NCI-H526 (cell line): ENCODE data around the gene CAMP.
A peak's percentile ranks its signal among the peaks of the same experiment; 100 is the strongest.
"Not testable (repeated sequence)": the region's sequence is repeated elsewhere in the genome, so short reads cannot be mapped to it uniquely, and the experiment has no call there.

Experiments used
- DNase-seq, 2 experiments: peaks; one replicate each; lab custom pipeline; 2025; lab: John Stamatoyannopoulos, UW

Gene CAMP

GRCh38 chr3:48258530-48258929 lies 35.2 kb downstream of the CAMP start:
- no peak for DNase-seq

- DNase-seq: no peak
Observed at GRCh38 chr3:48267782-48268181, 44.5 kb downstream of the CAMP start.

- no peak for DNase-seq
Observed at GRCh38 chr3:48268381-48268935, 45.2 kb downstream of the CAMP start.

- no peak for DNase-seq
Observed at GRCh38 chr3:48268936-48269561, 45.8 kb downstream of the CAMP start.

GRCh38 chr3:48269592-48269991 lies 46.3 kb downstream of the CAMP start:
- no peak for DNase-seq

GRCh38 chr3:48270306-48270705 lies 47.0 kb downstream of the CAMP start:
- DNase-seq: no peak

- not testable (repeated sequence) for DNase-seq
Observed at GRCh38 chr3:48271223-48271622, 47.9 kb downstream of the CAMP start.

- DNase-seq: no peak
Observed at GRCh38 chr3:48271763-48272498, 48.6 kb downstream of the CAMP start.

GRCh38 chr3:48273594-48274211 lies 50.4 kb downstream of the CAMP start:
- DNase-seq: peak; percentile 20 to 76

GRCh38 chr3:48274452-48274851 lies 51.2 kb downstream of the CAMP start:
- DNase-seq: no peak
